Pancreas (tissue), 10 donors: ENCODE data around the gene IRF5. TPM values are rescaled to one million over a fixed set of nuclear protein-coding genes. Genes with fewer than 3 reads are reported as not detected.

Experiments
- ATAC-seq, 4 donors: fragments of 200-7000 bp; cut with Tn5 transposase; one replicate each; pipeline versions ENCODE4 v1.8.0 to v1.9.1; 2020; ENCODE audit warnings: mild to moderate bottlenecking in 4 of 4, moderate library complexity in 4 of 4
- DNase-seq, 6 donors: peaks; one replicate each; pipeline ENCODE4 v3.0.0-alpha.2; 2020
- FAIRE-seq: peaks from 2 replicates; lab custom pipeline; 2012; peaks lifted over from hg19 to GRCh38; lab: Jason Lieb, UNC
- H3K27ac ChIP-seq, 4 donors: fragments of 200-600 bp; sonication (generic); 1 replicate in 3 of 4; 2 replicates in 1 of 4; pipeline versions ENCODE4 v1.5.0 to v1.8.0; 2020
- H3K27me3 ChIP-seq, 4 donors: fragments of 200-600 bp; one replicate each; pipeline ENCODE4 v1.8.0; 2021
- H3K36me3 ChIP-seq, 3 donors: fragments of 200-600 bp; sonication (generic) in 1 of 3; one replicate each; pipeline versions ENCODE4 v1.5.0 to v1.8.0; 2020 to 2021
- H3K4me1 ChIP-seq, 3 donors: fragments of 200-600 bp; one replicate each; pipeline ENCODE4 v1.8.0; 2021
- H3K4me3 ChIP-seq, 4 donors: fragments of 200-600 bp; sonication (generic) in 2 of 4; one replicate each; pipeline versions ENCODE4 v1.5.0 to v1.8.0; 2020 to 2021
- H3K9me3 ChIP-seq, 4 donors: fragments of 200-600 bp; one replicate each; pipeline ENCODE4 v1.8.0; 2021
- CTCF ChIP-seq, 4 donors: fragments of 200-600 bp; sonication (generic) in 3 of 4; IDR thresholded peaks; one replicate each; pipeline versions ENCODE4 v1.5.0 to v1.8.0; 2021; ENCODE audit warnings: antibody characterized with exemption in 4 of 4
- WGBS, 2 donors: extraction: QIAGEN DNeasy Blood & Tissue Kit; methylation state at CpG; one replicate each; pipeline ENCODE4 v1.1.7; 2013; 5-methylcytosine and 5-hydroxymethylcytosine counted together
- intact Hi-C, 3 donors: fragments of 100-400 bp; cut with DNase I; formaldehyde crosslinking; loops; one replicate each; pipeline versions ENCODE4 v1.11.1 to v1.14.2; 2022
- polyA plus RNA-seq, 2 donors: library from polyadenylated mRNA; stranded (reverse); fragments of 200-250 nt; gene quantifications; one replicate each; pipeline ENCODE4 v1.2.3, GENCODE V29; 2013
- total RNA-seq, 6 donors: library from RNA; stranded (reverse); fragmentation: NEBNext Ultra II Directional in 4 of 6; extraction: Animal tissue kit (Norgen Biotek cat#: 25700) in 4 of 6; gene quantifications; one replicate each; pipeline versions ENCODE4 v1.2.1 to v1.2.4, GENCODE V29; 2021 to 2023
- donor health status: healthy with polysubstance abuse.
- donor health status: DM: no; HTN: no; CAD: no; lungs with moderate emphysema.
- donor health status: DM: no; HTN: no; CAD: no.
- donor health status: control.
- donor health status: control.
- donor health status: Bipolar disorder and iron deficiency.
- donor health status: DM: yes; HTN: yes; CAD: no.
- donor health status: DM: no; HTN: no; CAD: no.
- donor health status: DM: no; HTN: no; CAD: no.
- donor health status: DM: yes; HTN: yes; CAD: no.

The IRF5 gene
- total and polyA plus RNA-seq, 8 donors = 3.2 to 12.4 (median 5.1) TPM

- H3K27ac ChIP-seq = no peak overlapping the region
- peaks cover 0 to 19% (median 0%) of the 10 kb centered on the region in 3 donors for H3K36me3 ChIP-seq
- no peak for TF ChIP-seq CTCF (IDR thresholded peaks at IDR 0.05)
- H3K4me1 ChIP-seq = no peaks in the 10 kb centered on the region
- intact Hi-C loops = no loop called here
- FAIRE-seq (no peak), ATAC-seq (no peak), DNase-seq (no peak)
- no peaks in the 10 kb centered on the region for H3K9me3 ChIP-seq
- no peak overlapping the region for H3K4me3 ChIP-seq
- H3K27me3 ChIP-seq = no peaks in the 10 kb centered on the region
Observed at GRCh38 chr7:128962899-128963298, 25.2 kb downstream of the IRF5 start.

- FAIRE-seq (no peak), DNase-seq (no peak), ATAC-seq (peak in 1 of 4 donors; percentile 48)
- TF ChIP-seq CTCF (IDR thresholded peaks at IDR 0.05) = no peak
- Histone ChIP-seq H3K36me3 (peaks cover 0 to 19% (median 0%) of the 10 kb centered on the region in 3 donors), H3K4me3 (no peak overlapping the region), H3K27me3 (no peaks in the 10 kb centered on the region), H3K9me3 (no peaks in the 10 kb centered on the region), H3K4me1 (no peaks in the 10 kb centered on the region), H3K27ac (no peak overlapping the region)
- 94 to 100% methylated on average over 1 of the region's 1 CpG for WGBS, 2 donors
- intact Hi-C loops = no loop called here
Observed at GRCh38 chr7:128963327-128963757, 25.6 kb downstream of the IRF5 start.

- no peaks in the 10 kb centered on the region for H3K27me3 ChIP-seq
- intact Hi-C loops = no loop called here
- FAIRE-seq (no peak), ATAC-seq (no peak), DNase-seq (no peak)
- no peak overlapping the region for H3K27ac ChIP-seq
- no peaks in the 10 kb centered on the region for H3K9me3 ChIP-seq
- H3K4me1 ChIP-seq = no peaks in the 10 kb centered on the region
- H3K4me3 ChIP-seq = no peak overlapping the region
- 88 to 93% methylated on average over 1 of the region's 1 CpG for WGBS, 2 donors
- TF ChIP-seq CTCF (IDR thresholded peaks at IDR 0.05) = no peak
- H3K36me3 ChIP-seq = peaks cover 0 to 55% (median 6%) of the 10 kb centered on the region in 3 donors
Observed at GRCh38 chr7:128968624-128969023, 30.9 kb downstream of the IRF5 start.

GRCh38 chr7:128974241-128974934 is 36.7 kb downstream of the IRF5 start:
- intact Hi-C loops = no loop called here
- Histone ChIP-seq H3K27me3 (no peaks in the 10 kb centered on the region), H3K27ac (no peak overlapping the region), H3K36me3 (peaks cover 0 to 57% (median 0%) of the 10 kb centered on the region in 3 donors), H3K9me3 (no peaks in the 10 kb centered on the region), H3K4me3 (no peak overlapping the region), H3K4me1 (no peaks in the 10 kb centered on the region)
- no peak for TF ChIP-seq CTCF (IDR thresholded peaks at IDR 0.05)
- ATAC-seq (no peak), FAIRE-seq (no peak), DNase-seq (no peak)
- WGBS, 2 donors = 82 to 87% methylated on average over 7 of the region's 7 CpGs

- DNase-seq (no peak), FAIRE-seq (no peak), ATAC-seq (no peak)
- no peak for TF ChIP-seq CTCF (IDR thresholded peaks at IDR 0.05)
- Histone ChIP-seq H3K36me3 (peaks cover 0 to 48% (median 2%) of the 10 kb centered on the region in 3 donors), H3K27ac (no peak overlapping the region), H3K27me3 (no peaks in the 10 kb centered on the region), H3K9me3 (no peaks in the 10 kb centered on the region), H3K4me1 (no peaks in the 10 kb centered on the region), H3K4me3 (no peak overlapping the region)
- intact Hi-C loops = no loop called here
- WGBS, 2 donors = 98 to 99% methylated on average over 2 of the region's 2 CpGs
Observed at GRCh38 chr7:128982105-128982504, 44.4 kb downstream of the IRF5 start.
